ENCODE data around the gene TRIM72. TPM values are rescaled to one million over a fixed set of nuclear protein-coding genes. Genes with fewer than 3 reads are reported as not detected.
A peak's percentile ranks its signal among the peaks of the same experiment; 100 is the strongest.

TRIM72 gene
- total and polyA plus RNA-seq, 9 of the 15 experiments (the other 6 are each of a cell fraction or from before 2014, with no cell fraction given) = under 0.01 TPM; not detected in 8

DNA sequence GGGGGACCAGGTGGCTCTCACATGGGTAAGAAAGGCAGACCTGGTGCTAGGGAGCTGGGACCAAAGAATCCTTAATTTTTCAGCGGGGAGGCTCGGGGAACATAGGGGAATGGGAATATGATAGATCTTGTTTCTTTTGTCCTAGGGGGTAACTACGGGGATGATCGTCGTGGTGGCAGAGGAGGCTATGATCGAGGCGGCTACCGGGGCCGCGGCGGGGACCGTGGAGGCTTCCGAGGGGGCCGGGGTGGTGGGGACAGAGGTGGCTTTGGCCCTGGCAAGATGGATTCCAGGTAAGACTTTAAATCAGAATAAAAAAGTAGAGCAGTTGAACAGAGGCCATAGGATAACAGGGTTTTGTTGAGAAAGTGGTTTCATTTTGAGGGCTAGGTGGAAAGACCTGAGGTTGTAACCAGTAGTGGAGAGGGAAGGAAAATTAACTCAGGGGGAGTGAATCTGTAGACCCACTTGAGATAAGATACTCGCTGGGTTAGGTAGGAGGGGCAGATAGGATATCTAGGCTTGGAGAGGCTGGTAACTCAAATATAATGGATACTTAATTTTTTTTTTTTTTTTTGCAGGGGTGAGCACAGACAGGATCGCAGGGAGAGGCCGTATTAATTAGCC is 23.0 kb upstream of the TRIM72 start (continued):
- no peak for TF ChIP-seq ZNF644 (tag; IDR thresholded peaks at IDR 0.05; ENCODE audit: low read depth)
- no peak for TF ChIP-seq ZC3H4 (CRISPR knock-in tag; IDR thresholded peaks at IDR 0.05; ENCODE audit: borderline replicate concordance)
- TF ChIP-seq KDM1A (IDR thresholded peaks at IDR 0.05) = no peak
- TF ChIP-seq, protein P1, sequence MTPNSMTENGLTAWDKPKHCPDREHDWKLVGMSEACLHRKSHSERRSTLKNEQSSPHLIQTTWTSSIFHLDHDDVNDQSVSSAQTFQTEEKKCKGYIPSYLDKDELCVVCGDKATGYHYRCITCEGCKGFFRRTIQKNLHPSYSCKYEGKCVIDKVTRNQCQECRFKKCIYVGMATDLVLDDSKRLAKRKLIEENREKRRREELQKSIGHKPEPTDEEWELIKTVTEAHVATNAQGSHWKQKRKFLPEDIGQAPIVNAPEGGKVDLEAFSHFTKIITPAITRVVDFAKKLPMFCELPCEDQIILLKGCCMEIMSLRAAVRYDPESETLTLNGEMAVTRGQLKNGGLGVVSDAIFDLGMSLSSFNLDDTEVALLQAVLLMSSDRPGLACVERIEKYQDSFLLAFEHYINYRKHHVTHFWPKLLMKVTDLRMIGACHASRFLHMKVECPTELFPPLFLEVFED (CRISPR knock-in tag; conservative IDR thresholded peaks at IDR 0.05) = peak; percentile 90
- TF ChIP-seq SAFB2 (IDR thresholded peaks at IDR 0.05; ENCODE audit: borderline replicate concordance, low read depth, low read length, severe bottlenecking) = no peak
- no peak for TF ChIP-seq BHLHE40 (IDR thresholded peaks at IDR 0.05; ENCODE audit: low read length)
- TF ChIP-seq TBL1XR1 (IDR thresholded peaks at IDR 0.05; ENCODE audit: low read length in 2 of 2) = no peak
- TF ChIP-seq SMAD4 (CRISPR knock-in tag; conservative IDR thresholded peaks at IDR 0.05) = no peak
- TF ChIP-seq E2F8 (IDR thresholded peaks at IDR 0.05; ENCODE audit: low read depth, partially characterized antibody) = peak; percentile 24
- TF ChIP-seq ARID4B (CRISPR knock-in tag; IDR thresholded peaks at IDR 0.05) = 0 out of 2 replicates have a peak, but pooled peaks have one; percentile 32
- TF ChIP-seq HNRNPLL (IDR thresholded peaks at IDR 0.05; ENCODE audit: low read depth, low read length, poor library complexity, severe bottlenecking) = no peak
- no peak for TF ChIP-seq KLF13 (tag; IDR thresholded peaks at IDR 0.05; ENCODE audit: borderline replicate concordance, low read depth)
- no peak for TF ChIP-seq CBFA2T2 (conservative IDR thresholded peaks at IDR 0.05)
- TF ChIP-seq, protein P2, sequence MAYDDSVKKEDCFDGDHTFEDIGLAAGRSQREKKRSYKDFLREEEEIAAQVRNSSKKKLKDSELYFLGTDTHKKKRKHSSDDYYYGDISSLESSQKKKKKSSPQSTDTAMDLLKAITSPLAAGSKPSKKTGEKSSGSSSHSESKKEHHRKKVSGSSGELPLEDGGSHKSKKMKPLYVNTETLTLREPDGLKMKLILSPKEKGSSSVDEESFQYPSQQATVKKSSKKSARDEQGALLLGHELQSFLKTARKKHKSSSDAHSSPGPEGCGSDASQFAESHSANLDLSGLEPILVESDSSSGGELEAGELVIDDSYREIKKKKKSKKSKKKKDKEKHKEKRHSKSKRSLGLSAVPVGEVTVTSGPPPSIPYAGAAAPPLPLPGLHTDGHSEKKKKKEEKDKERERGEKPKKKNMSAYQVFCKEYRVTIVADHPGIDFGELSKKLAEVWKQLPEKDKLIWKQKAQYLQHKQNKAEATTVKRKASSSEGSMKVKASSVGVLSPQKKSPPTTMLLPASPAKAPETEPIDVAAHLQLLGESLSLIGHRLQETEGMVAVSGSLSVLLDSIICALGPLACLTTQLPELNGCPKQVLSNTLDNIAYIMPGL (CRISPR knock-in tag; IDR thresholded peaks at IDR 0.05) = no peak; the same call in 1 of the 2 replicates
- TF ChIP-seq BRD9 (IDR thresholded peaks at IDR 0.05; ENCODE audit: low read depth, partially characterized antibody) = no peak
- TF ChIP-seq ILF3 (IDR thresholded peaks at IDR 0.05; ENCODE audit: borderline replicate concordance) = peak; percentile 84; the same call in 1 of the 2 replicates

All from K562 (cell line).